CD4-positive, alpha-beta T cell (primary cell): ENCODE measurements around the gene BTBD8. TPM values are rescaled to one million over a fixed set of nuclear protein-coding genes. Genes with fewer than 3 reads are reported as not detected.

Experiments used
- ATAC-seq: fragments of 200-7000 bp; cut with Tn5 transposase; one replicate; pipeline ENCODE4 v1.10.0; 2022; ENCODE audit warnings: mild to moderate bottlenecking; ENCODE audit not compliant: poor library complexity
- CTCF ChIA-PET: fragments of 350-600 bp; sonication (Branson Sonifier 250); formaldehyde crosslinking; loops from one replicate; lab custom pipeline; 2021; ENCODE audit warnings: antibody characterized with exemption, inconsistent platforms; lab: Charles Lee
- POLR2A ChIA-PET: fragments of 350-600 bp; sonication (Branson Sonifier 250); formaldehyde crosslinking; loops from one replicate; lab custom pipeline; 2021; ENCODE audit warnings: antibody characterized with exemption, inconsistent platforms; lab: Charles Lee
- DNase-seq, 14 experiments: peaks; one replicate each; pipeline ENCODE4 v3.0.0-alpha.2; 2013 to 2020; ENCODE audit warnings: mixed read lengths in 2 of 14
- H3K27ac ChIP-seq, 2 donors: one replicate each; pipeline versions ENCODE4 v1.5.1 to v1.7.0; 2013; ENCODE audit warnings: low read length in 2 of 2, low read depth in 1 of 2, mild to moderate bottlenecking in 1 of 2
- H3K27me3 ChIP-seq, 2 experiments: 1 replicate in 1 of 2; 2 replicates in 1 of 2; pipeline versions ENCODE4 v1.6.1 to v1.7.0; 2013; ENCODE audit warnings: low read length in 2 of 2, control low read depth in 1 of 2, mild to moderate bottlenecking in 1 of 2, moderate library complexity in 1 of 2; ENCODE audit not compliant: insufficient read depth in 2 of 2, control insufficient read depth in 1 of 2
- H3K36me3 ChIP-seq: one replicate; pipeline ENCODE4 v1.6.1; 2013; ENCODE audit warnings: low read length, control low read depth; ENCODE audit not compliant: insufficient read depth
- H3K4me1 ChIP-seq: one replicate; pipeline ENCODE4 v1.6.1; 2013; ENCODE audit warnings: low read length, control low read depth; ENCODE audit not compliant: insufficient read depth
- H3K4me3 ChIP-seq: one replicate; pipeline ENCODE4 v1.5.1; 2013; ENCODE audit warnings: mild to moderate bottlenecking, low read length, moderate library complexity
- H3K9me3 ChIP-seq, 2 experiments: 1 replicate in 1 of 2; 2 replicates in 1 of 2; pipeline versions ENCODE4 v1.6.1 to v1.7.0; 2013; ENCODE audit warnings: low read length in 2 of 2, mild to moderate bottlenecking in 2 of 2, control low read depth in 1 of 2, moderate library complexity in 1 of 2; ENCODE audit not compliant: control insufficient read depth in 1 of 2, insufficient read depth in 1 of 2
- H3K27ac Mint-ChIP-seq: one replicate; pipeline ENCODE4 v1.8.0; 2020; ENCODE audit warnings: mixed read lengths
- H3K27me3 Mint-ChIP-seq: one replicate; pipeline ENCODE4 v1.8.0; 2021; ENCODE audit warnings: mixed read lengths
- H3K36me3 Mint-ChIP-seq: one replicate; pipeline ENCODE4 v1.8.0; 2021; ENCODE audit warnings: low read depth, mixed read lengths
- H3K4me1 Mint-ChIP-seq: one replicate; pipeline ENCODE4 v1.8.0; 2021; ENCODE audit warnings: low read depth, mixed read lengths
- H3K4me3 Mint-ChIP-seq: one replicate; pipeline ENCODE4 v1.8.0; 2020; ENCODE audit warnings: mild to moderate bottlenecking, mixed read lengths
- H3K9me3 Mint-ChIP-seq: one replicate; pipeline ENCODE4 v1.8.0; 2020; ENCODE audit warnings: mixed read lengths
- intact Hi-C, 2 experiments: fragments of 100-400 bp; cut with DNase I in 1 of 2; cut with micrococcal nuclease in 1 of 2; formaldehyde crosslinking; loops; one replicate each; pipeline versions ENCODE4 v1.15.1 to v1.9.0; 2023 to 2025; cut with DNase I, micrococcal nuclease
- polyA plus RNA-seq, 2 donors: library from polyadenylated mRNA; unstranded; fragments of 120-200 nt; gene quantifications; one replicate each; pipeline ENCODE4 v1.2.1, GENCODE V29; 2013
- total RNA-seq, 174 experiments: library from RNA in 2 of 174; stranded (reverse) in 2 of 174; gene quantifications; one replicate each; pipeline ENCODE4 v1.2.3 and lab custom pipeline; 2021 to 2026
- TF ChIP-seq, protein P1 (sequence below): fragments of 200-600 bp; IDR thresholded peaks from one replicate; pipeline ENCODE4 v1.8.0; 2022; ENCODE audit warnings: antibody characterized with exemption, mild to moderate bottlenecking

The BTBD8 gene
- total RNA-seq (1 to 10 TPM; 1.8 to 2.8 TPM), total RNA-seq (lab: John Stamatoyannopoulos, UW) (0.55 to 33.7 (median 10.3) reads per million in 172 experiments)
- 1.8 TPM for polyA plus RNA-seq (2013, experiment 1 of 2)
- 3.5 TPM for polyA plus RNA-seq (2013, experiment 2 of 2)

DNA sequence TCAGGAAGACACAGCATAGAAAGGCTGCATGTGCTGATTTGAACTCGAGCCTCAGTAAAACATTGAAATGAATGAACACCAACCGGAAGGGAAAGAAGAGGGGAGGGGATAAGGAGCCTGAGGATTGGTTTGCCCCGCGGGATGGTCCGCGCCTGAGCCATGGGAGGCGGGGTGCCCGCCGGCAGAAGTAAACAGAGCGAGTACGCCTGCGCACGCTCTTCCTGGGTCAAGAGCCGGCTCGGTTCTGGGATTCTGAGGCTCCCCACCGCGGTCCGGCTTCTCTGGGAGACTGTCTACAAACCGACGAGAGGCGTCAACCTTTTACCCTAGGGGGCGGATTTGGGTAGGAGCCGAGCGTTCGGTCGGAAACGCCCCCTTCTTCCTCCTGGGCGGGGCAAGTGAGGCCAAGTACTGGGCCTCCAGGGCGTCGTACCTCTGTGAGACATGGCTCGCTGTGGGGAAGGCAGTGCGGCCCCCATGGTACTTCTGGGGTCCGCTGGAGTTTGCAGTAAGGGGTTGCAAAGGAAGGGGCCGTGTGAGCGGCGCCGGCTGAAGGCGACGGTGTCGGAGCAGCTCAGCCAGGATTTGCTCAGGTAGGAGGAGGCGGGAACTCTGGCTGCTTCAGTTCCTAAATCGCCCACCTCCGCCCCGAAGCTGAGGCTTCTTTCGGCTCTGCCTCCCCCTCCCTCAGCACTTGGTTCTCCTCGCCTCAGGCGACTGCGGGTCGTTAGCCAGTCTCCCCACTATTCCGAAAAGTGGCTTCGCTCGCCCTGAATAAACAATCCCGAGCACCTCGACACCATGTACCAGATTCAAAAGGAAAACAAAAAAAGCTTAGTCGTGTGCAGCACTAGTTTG is at the start of gene BTBD8:
TSS of gene BTBD8 (plus strand) at position 218 of the 858 bp plus-strand sequence. CDS start at position 445, 227 bp downstream.
- peak; percentile 95 for ATAC-seq
- H3K36me3 Mint-ChIP-seq = peaks cover 18% of the 10 kb centered on the region
- ChIA-PET POLR2A (interaction anchor here (0.5 to 1.4 kb wide), 7 partner anchors 11 to 1058 kb away, joined by 3 to 4 read pairs (median 3); partner anchors contain the start of genes GLMN and ZNF644), CTCF (no interaction called here)
- Histone ChIP-seq H3K36me3 (no peaks in the 10 kb centered on the region), H3K9me3 (peaks cover 0 to 3% of the 10 kb centered on the region in 2 experiments), H3K4me1 (peaks cover 8% of the 10 kb centered on the region), H3K4me3 (peak within 1 kb of the TSS; percentile 69), H3K27ac (peak within 1 kb of the TSS; percentile 23 to 64), H3K27me3 (no peaks in the 10 kb centered on the region)
- intact Hi-C loops = loop anchor here in 1 of 2 experiments (5.0 to 10.0 kb wide), 3 partner anchors 217 to 752 kb away; partner anchors contain the start of genes CDC7, GLMN, RPAP2 and RPL5
- no peaks in the 10 kb centered on the region for H3K27me3 Mint-ChIP-seq
- H3K4me1 Mint-ChIP-seq = peaks cover 25% of the 10 kb centered on the region
- H3K4me3 Mint-ChIP-seq = peak within 1 kb of the TSS; percentile 94
- DNase-seq = peak; percentile 73 to 92 (median 84)
- peak within 1 kb of the TSS; percentile 94 for H3K27ac Mint-ChIP-seq
- TF ChIP-seq, protein P1, sequence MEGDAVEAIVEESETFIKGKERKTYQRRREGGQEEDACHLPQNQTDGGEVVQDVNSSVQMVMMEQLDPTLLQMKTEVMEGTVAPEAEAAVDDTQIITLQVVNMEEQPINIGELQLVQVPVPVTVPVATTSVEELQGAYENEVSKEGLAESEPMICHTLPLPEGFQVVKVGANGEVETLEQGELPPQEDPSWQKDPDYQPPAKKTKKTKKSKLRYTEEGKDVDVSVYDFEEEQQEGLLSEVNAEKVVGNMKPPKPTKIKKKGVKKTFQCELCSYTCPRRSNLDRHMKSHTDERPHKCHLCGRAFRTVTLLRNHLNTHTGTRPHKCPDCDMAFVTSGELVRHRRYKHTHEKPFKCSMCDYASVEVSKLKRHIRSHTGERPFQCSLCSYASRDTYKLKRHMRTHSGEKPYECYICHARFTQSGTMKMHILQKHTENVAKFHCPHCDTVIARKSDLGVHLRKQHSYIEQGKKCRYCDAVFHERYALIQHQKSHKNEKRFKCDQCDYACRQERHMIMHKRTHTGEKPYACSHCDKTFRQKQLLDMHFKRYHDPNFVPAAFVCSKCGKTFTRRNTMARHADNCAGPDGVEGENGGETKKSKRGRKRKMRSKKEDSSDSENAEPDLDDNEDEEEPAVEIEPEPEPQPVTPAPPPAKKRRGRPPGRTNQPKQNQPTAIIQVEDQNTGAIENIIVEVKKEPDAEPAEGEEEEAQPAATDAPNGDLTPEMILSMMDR = peak; percentile 22
- H3K9me3 Mint-ChIP-seq = no peaks in the 10 kb centered on the region

DNA sequence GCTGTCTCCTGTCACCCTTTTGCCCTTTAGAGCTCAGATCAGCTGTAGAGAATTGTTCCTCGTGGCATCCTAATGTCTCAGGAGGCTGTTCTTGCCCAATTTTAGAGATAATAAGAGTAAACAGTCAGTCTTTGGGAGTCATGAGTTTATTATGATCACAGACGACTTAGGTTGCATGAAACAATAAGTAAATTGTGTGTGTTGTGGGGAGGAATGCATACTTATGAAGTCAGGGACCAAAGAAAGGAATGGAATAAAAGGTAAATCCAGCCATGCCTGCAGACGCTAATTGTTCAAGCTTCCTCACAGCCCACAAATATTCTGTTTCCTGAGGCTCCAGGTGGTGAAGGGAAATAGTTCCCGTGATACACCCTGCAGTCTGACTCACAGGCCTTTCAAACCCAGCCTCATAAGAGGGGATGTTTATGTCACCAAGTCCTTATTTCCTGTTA is 49.5 kb upstream of the BTBD8 start:
- Mint-ChIP-seq H3K9me3 (no peaks in the 10 kb centered on the region), H3K27ac (no peak overlapping the region), H3K4me3 (peak overlapping the region; percentile 69), H3K4me1 (peaks cover 16% of the 10 kb centered on the region), H3K36me3 (no peaks in the 10 kb centered on the region), H3K27me3 (peaks cover 39% of the 10 kb centered on the region)
- Histone ChIP-seq H3K9me3 (peaks cover 0 to 12% of the 10 kb centered on the region in 2 experiments), H3K36me3 (no peaks in the 10 kb centered on the region), H3K4me1 (peaks cover 14% of the 10 kb centered on the region), H3K27ac (no peak overlapping the region), H3K27me3 (peaks cover 16 to 17% of the 10 kb centered on the region in 2 experiments), H3K4me3 (peak overlapping the region; percentile 51)
- ATAC-seq = no peak
- peak in 2 of 14 experiments; percentile 11 to 21 for DNase-seq
- POLR2A ChIA-PET = interaction anchor here (0.5 kb wide), 1 partner anchor 12 kb away, joined by 3 read pairs; no protein-coding TSS in a partner anchor
- intact Hi-C loops = no loop called here
- TF ChIP-seq, protein P1 = no peak
- CTCF ChIA-PET = no interaction called here

DNA sequence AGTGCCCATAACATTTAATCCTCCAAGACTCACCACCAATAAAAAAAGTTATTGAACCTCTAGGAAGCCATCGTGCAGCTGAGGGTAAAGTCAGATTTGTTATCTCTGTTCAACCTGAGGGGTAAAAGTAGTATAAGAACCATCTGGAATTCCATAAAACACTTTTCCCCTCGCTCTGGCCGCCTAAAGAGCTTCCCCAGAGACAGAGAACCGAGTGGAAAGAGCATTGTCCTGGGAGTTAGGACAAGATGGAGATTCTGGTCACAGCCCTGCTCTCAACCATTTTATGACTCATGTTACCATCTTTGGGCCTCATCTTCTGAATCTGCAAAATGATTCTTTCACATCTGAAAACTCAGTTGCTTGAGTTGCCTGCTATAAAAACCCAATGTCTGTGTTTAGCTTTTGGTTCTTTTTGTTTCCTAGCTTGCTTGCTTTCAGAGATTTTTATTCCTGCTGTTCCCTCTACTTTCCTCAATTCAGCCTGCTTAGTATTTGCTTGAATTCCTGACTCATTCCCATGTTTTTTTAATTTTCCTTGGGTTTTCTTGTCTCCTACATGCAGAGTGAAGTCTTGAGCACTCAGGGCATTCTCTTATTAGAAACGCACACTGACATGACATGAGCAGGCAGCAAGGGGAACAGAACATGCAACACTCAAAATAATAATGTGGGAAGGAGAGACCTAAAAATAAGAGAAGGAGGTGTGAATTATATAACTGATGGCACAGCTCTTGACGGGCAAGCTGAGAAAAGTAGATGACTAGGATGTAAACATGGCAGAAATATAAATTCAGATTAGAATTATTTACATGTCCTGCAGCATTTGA is 48.6 kb upstream of the BTBD8 start:
- peaks cover 16 to 17% of the 10 kb centered on the region in 2 experiments for H3K27me3 ChIP-seq
- DNase-seq = no peak
- no peak overlapping the region for H3K4me3 Mint-ChIP-seq
- no peak overlapping the region for H3K27ac ChIP-seq
- ChIA-PET CTCF (interaction anchor here (0.6 kb wide), 1 partner anchor 187 kb away, joined by 4 read pairs; no protein-coding TSS in a partner anchor), POLR2A (no interaction called here)
- peaks cover 0 to 6% of the 10 kb centered on the region in 2 experiments for H3K9me3 ChIP-seq
- H3K27ac Mint-ChIP-seq = no peak overlapping the region
- H3K4me1 Mint-ChIP-seq = peaks cover 16% of the 10 kb centered on the region
- H3K9me3 Mint-ChIP-seq = no peaks in the 10 kb centered on the region
- intact Hi-C loops = no loop called here
- no peaks in the 10 kb centered on the region for H3K36me3 ChIP-seq
- peaks cover 41% of the 10 kb centered on the region for H3K27me3 Mint-ChIP-seq
- H3K36me3 Mint-ChIP-seq = no peaks in the 10 kb centered on the region
- TF ChIP-seq, protein P1 = no peak
- H3K4me1 ChIP-seq = peaks cover 14% of the 10 kb centered on the region
- H3K4me3 ChIP-seq = no peak overlapping the region
- no peak for ATAC-seq
